A204.1 (cell line): Measurements from ENCODE around the gene DFFB.

Experiments
- FAIRE-seq: peaks from 2 replicates; lab custom pipeline; 2012; peaks lifted over from hg19 to GRCh38; lab: Jason Lieb, UNC

DFFB gene

GRCh38 chr1:3928586-3928985, 71.3 kb downstream of the DFFB start:
- no peak for FAIRE-seq

- no peak for FAIRE-seq
These were observed 71.8 kb downstream of the DFFB start for GRCh38 chr1:3929126-3929525.

GRCh38 chr1:3930301-3931006, 73.2 kb downstream of the DFFB start:
- no peak for FAIRE-seq

- FAIRE-seq = no peak
These were observed 74.0 kb downstream of the DFFB start for GRCh38 chr1:3931007-3931912.

- no peak for FAIRE-seq
These were observed 75.1 kb downstream of the DFFB start for GRCh38 chr1:3932156-3932919.
